GM21825 (cell line): ENCODE results near the gene SLC9A6.

Experiments used
- ATAC-seq: cut with Tn5 transposase; IDR thresholded peaks from one replicate; pipeline ENCODE4 v1.9.1; 2021; ENCODE audit warnings: mild to moderate bottlenecking, moderate library complexity; ENCODE audit not compliant: unreplicated experiment

SLC9A6 gene

GRCh38 chrX:135985157-135985972 is at the start of gene SLC9A6:
SLC9A6 (plus strand) TSS chrX:135985435; CDS start chrX:135985659, 224 bp downstream.
- ATAC-seq: peak; percentile 90

DNA sequence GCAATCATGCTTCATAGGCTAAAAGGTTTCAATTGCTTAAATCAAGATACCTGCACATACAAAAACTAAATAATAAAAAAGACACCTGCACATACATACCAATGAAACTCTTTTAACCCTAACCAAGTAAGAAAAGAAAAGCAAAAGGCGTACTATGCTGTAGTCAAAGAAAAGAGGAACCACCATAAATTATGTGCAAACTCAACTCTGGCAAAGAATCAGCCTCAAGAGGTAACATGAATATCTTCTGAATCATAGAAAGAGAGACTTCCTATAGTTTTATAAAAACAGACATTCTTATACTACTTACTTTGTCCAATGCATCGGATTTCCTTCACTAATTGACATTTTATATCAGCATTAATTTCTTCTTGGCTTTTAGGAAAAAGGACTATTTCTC is 40.7 kb upstream of the SLC9A6 start:
- no peak for ATAC-seq

GRCh38 chrX:135951291-135951690 is 33.9 kb upstream of the SLC9A6 start:
- no peak for ATAC-seq

DNA sequence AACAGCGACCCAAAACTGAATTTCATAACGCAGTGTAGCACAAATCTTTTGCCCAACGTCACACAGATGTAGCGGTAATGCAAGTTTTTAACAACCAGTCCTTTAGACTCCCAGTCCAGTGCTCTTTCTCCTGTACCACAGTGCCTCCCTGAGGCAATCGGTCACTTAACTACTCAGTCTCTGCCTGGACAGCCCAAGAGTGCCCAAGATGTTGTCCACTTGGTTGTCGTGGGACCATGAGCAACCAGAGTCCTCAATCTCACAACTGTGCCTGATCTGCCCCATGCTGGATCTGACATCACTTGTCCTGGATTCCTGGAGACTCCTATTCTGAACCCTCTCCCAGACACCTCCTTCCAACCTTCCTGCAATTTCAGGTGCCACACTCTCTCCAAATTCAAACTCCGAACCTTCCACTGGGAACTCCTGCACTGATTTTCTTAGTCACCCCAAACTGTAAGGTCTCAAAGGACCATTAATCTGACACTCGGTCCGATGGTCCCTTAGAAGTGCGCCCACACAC is 12.1 kb upstream of the SLC9A6 start:
- ATAC-seq: peak; percentile 22

- ATAC-seq: peak; percentile 76
Measured at GRCh38 chrX:135973548-135974278, 11.5 kb upstream of the SLC9A6 start, which contains the start of gene MMGT1. MMGT1 (minus strand) TSS chrX:135973988; CDS start chrX:135973675, 313 bp downstream.

- ATAC-seq: no peak
Measured at GRCh38 chrX:135974279-135974856, 10.9 kb upstream of the SLC9A6 start.

- no peak for ATAC-seq
Measured at GRCh38 chrX:135975421-135975820, 9.8 kb upstream of the SLC9A6 start.

DNA sequence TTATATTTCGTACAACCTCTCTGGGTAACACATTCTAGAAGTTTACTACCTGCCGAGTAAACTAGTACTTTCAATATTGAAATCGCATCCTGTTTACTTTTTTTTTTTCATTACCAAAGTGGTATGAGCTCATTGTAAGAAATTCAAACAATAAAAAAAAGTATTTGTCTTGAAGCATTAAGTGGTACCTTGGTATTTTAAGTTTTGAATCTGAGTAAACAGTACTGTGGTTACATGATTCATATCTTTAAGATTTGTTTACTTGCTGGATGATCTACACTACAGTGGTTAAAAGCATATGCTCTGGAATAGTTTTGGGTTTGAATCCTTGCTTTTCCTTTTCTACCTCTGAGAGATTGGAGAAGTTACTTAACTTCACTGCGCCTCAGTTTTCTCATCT is 7.6 kb upstream of the SLC9A6 start:
- ATAC-seq: no peak

- no peak for ATAC-seq
Measured at GRCh38 chrX:135981010-135981409, 4.2 kb upstream of the SLC9A6 start.

DNA sequence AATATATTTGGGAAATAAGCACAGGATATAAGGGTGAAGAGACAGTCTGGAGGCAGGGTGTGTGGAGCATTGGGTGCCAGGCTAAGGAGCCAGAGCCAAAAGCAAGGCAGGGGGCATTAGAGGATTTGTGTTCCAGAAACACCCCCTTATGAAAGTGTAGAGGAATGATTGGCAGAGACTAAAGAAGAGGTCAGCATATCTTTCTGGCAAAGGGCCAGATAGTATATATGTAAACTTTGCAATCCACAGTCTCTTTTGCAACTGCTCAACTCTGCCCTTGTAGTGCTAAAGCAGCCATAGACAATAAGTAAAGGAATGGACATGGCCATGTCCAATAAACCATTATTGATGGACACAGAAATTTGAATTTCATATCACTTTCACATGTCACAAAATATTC is 3.6 kb upstream of the SLC9A6 start:
- no peak for ATAC-seq

- no peak for ATAC-seq
Measured at GRCh38 chrX:135982860-135983259, 2.4 kb upstream of the SLC9A6 start.

- ATAC-seq: no peak
Measured at GRCh38 chrX:135984256-135984655, 979 bp upstream of the SLC9A6 start.

GRCh38 chrX:135984791-135985156 is 461 bp upstream of the SLC9A6 start:
- ATAC-seq: no peak

DNA sequence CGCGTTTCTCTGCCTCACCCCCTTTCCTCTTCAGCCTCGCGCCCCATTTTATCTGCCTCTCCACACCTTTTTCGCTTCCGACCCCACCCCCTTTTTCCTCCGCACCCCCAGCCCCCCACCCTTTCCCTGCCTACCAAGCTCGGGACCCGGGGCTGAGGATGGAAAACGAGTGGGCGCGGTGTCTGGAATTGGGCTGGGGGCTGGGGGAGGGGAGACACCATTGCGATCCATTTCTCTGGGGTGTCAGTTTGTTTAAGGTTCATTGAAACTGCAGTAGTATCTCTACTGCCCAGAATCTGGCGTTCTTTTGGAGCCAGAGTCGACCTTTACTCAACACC is 707 bp downstream of the SLC9A6 start:
- ATAC-seq: no peak

DNA sequence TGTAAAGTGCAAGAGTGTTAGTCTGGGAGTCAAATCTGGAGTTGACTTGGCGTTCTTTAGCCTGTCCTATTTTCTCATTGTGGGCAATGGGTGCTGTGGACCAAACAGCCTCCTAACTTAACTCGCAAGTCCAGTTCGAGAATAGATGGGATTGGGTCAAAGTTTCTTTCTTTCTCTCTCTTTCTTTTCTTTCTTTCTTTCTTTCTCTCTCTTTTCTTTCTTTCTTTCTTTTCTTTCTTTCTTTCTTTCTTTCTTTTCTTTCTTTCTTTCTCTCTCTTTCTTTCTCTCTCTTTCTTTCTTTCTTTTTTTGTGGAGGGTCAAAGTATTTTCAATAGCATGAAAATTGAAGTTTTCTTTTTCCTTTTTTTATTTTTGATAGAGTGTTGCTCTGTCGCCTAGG is 3.0 kb downstream of the SLC9A6 start:
- ATAC-seq: no peak

DNA sequence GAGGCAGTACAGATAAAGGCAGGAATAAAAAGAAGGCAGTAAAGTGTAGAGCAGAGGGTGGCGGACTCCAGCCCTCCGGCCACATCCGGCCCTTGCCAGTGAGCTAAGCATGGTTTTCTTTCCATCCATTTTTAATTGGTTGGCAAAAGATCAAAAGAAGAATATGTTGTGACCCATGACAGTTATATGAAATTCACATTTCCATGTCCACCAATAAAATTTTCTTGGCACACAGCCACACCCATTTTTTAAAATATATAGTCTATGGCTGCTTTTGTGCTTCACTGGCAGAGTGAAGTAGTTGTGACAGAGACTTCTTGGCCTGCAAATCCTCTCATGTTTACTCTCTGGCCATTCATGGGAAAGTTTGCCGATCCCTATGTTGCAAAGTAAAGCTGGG is 29.8 kb downstream of the SLC9A6 start:
- ATAC-seq: no peak

DNA sequence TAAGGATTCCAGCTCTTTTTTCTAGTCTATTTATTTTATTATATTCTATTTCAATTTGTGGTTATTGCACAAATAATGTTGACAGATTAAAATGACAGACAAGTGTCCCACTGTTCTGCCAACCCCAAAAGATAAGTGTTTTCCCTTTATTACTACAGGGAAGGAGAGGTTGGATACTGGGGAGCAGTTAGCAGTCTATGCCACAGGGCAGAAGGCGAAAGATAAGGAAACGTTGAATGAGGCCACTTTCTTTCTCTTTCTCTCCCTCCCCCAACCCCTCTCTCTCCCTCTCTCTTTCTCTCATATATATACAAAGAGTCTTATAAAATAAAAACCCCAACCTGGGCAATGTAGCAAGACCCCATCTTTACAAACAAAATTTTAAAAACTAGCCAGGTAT is 31.6 kb downstream of the SLC9A6 start:
- no peak for ATAC-seq

DNA sequence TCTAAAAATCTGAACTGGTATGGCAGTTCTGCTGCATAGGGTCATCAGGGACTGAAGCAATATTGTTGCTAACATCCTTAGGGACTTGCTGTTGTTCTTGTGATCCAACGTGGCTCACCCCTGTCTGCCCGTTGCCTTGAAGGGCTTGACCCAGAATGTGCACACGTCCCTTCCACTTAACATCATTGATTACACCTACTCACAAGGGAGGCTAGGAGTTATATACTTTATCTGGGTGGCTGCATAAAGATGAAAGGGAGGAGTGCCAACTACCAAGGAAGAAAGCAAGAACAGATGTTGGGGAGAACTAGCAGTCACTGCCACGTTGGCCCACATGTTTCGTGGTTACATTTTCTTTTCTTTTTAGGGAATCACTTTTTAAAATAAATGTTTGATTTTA is 34.0 kb downstream of the SLC9A6 start:
- no peak for ATAC-seq

DNA sequence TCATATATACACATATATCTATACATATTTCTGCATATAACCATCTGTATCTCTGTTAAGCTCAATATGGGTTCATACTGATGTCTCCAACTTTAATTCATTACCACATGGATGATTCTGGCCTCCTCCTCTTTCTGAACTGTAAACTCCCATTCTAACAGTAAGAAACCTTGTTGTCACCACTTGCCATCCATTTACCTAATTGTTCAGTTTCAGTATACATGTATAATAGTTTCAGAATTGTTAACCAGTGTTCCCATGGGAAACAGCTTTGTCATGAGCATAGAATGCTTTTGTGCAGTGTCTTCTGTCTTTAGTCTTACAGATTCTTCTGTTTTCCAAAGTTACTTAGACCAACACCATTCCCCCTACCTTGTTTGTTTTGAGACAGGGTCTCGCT is 35.9 kb downstream of the SLC9A6 start:
- ATAC-seq: peak; percentile 78

DNA sequence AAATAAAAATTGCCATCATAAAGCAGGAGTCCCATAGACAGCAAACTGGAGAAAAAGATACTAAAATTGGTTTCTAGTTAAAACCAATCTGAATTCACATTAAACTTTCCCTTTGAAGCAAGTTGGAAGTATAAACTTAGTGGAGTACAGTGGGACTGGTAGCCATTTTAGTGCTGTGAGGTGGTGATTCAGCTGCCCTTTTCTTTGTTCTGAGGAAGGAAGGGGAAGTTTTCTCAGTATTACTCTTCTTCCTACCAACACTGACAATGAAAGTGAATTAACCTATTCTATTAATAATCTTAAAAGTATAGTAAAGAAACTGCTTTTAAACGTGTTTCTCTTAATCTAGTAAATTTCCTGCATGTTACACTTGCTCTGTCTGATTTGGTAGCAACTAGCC is 36.7 kb downstream of the SLC9A6 start:
- peak; percentile 60 for ATAC-seq

- no peak for ATAC-seq
Measured at GRCh38 chrX:136025091-136025490, 39.9 kb downstream of the SLC9A6 start.
